HepG2 (cell line): ENCODE results near the gene VPS4B.

Experiments
- CTCF ChIP-seq: sonication (generic); formaldehyde crosslinking; IDR thresholded peaks from 2 replicates; pipeline ENCODE4 v1.5.0; 2020; ENCODE audit warnings: mild to moderate bottlenecking, missing genetic modification reagents, moderate library complexity
- EZH2 ChIP-seq: conservative IDR thresholded peaks from 2 replicates; pipeline ENCODE4 v1.6.1; 2012; ENCODE audit warnings: mild to moderate bottlenecking, low read depth, low read length, moderate library complexity
- FOXK2 ChIP-seq: fragments of 450-650 bp; IDR thresholded peaks from 2 replicates; pipeline ENCODE4 v1.6.1; 2016
- SIN3A ChIP-seq: IDR thresholded peaks from 2 replicates; pipeline ENCODE4 v1.6.1; 2011; ENCODE audit warnings: low read depth, mild to moderate bottlenecking, control low read depth, low read length, borderline replicate concordance
- SMAD9 ChIP-seq: sonication (generic); formaldehyde crosslinking; IDR thresholded peaks from 2 replicates; pipeline ENCODE4 v1.5.1; 2020; ENCODE audit warnings: mild to moderate bottlenecking, missing genetic modification reagents
- ZBTB43 ChIP-seq: sonication (generic); formaldehyde crosslinking; conservative IDR thresholded peaks from 2 replicates; pipeline ENCODE4 v1.4.0; 2020; ENCODE audit warnings: missing genetic modification reagents
- ZFP41 ChIP-seq: sonication (generic); formaldehyde crosslinking; IDR thresholded peaks from 2 replicates; pipeline ENCODE4 v1.4.0; 2020; ENCODE audit warnings: mild to moderate bottlenecking, missing genetic modification reagents, borderline replicate concordance
- ZNF292 ChIP-seq: sonication (generic); formaldehyde crosslinking; IDR thresholded peaks from 2 replicates; pipeline ENCODE4 v1.8.1; 2022; ENCODE audit warnings: mild to moderate bottlenecking, low read depth, missing genetic modification reagents, borderline replicate concordance
- ZSCAN21 ChIP-seq: sonication (generic); formaldehyde crosslinking; IDR thresholded peaks from 2 replicates; pipeline ENCODE4 v1.8.0; 2022; ENCODE audit warnings: mild to moderate bottlenecking, missing genetic modification reagents, moderate library complexity, borderline replicate concordance

GRCh38 chr18:63422864-63423304 lies 608 bp upstream of the VPS4B start:
- TF ChIP-seq CTCF (CRISPR knock-in tag) (no peak), FOXK2 (no peak), EZH2 (no peak), SIN3A (no peak), ZBTB43 (CRISPR knock-in tag) (no peak), ZSCAN21 (CRISPR knock-in tag) (no peak), ZFP41 (CRISPR knock-in tag) (no peak), SMAD9 (CRISPR knock-in tag) (0 out of 2 replicates have a peak, but pooled peaks have one; percentile 16), ZNF292 (CRISPR knock-in tag) (no peak)
